Thyroid gland (tissue), 4 donors: Measurements from ENCODE around the gene ADTRP. TPM values are rescaled to one million over a fixed set of nuclear protein-coding genes. Genes with fewer than 3 reads are reported as not detected.

Experiments
- DNase-seq, 2 donors: peaks; one replicate each; pipeline ENCODE4 v3.0.0-alpha.2; 2019
- H3K27ac ChIP-seq, 3 donors: fragments of 200-600 bp; sonication (generic); 1 replicate in 2 of 3; 2 replicates in 1 of 3; pipeline ENCODE4 v1.5.1; 2016 to 2019; ENCODE audit warnings: mild to moderate bottlenecking in 1 of 3, moderate library complexity in 1 of 3
- H3K27me3 ChIP-seq: fragments of 200-600 bp; sonication (generic); one replicate; pipeline ENCODE4 v1.5.1; 2019
- H3K36me3 ChIP-seq, 2 donors: fragments of 200-600 bp; sonication (generic); one replicate each; pipeline ENCODE4 v1.5.1; 2016 to 2019
- H3K4me1 ChIP-seq, 2 donors: fragments of 200-600 bp; sonication (generic); one replicate each; pipeline ENCODE4 v1.5.1; 2017 to 2019
- H3K4me3 ChIP-seq, 3 donors: fragments of 200-600 bp; sonication (generic); replicated peaks in 1 of 3; 1 replicate in 2 of 3; 2 replicates in 1 of 3; pipeline ENCODE4 v1.5.1; 2016; ENCODE audit warnings: mild to moderate bottlenecking in 1 of 3
- H3K9me3 ChIP-seq: fragments of 200-600 bp; sonication (generic); one replicate; pipeline ENCODE4 v1.5.1; 2017
- POLR2A ChIP-seq, 2 donors: fragments of 450-650 bp; IDR thresholded peaks; one replicate each; pipeline ENCODE4 v1.6.1; 2017; ENCODE audit warnings: antibody characterized with exemption in 2 of 2, mild to moderate bottlenecking in 2 of 2, moderate library complexity in 1 of 2
- WGBS, 2 donors: methylation state at CpG; one replicate each; pipeline ENCODE4 v1.1.5; 2017; 5-methylcytosine and 5-hydroxymethylcytosine counted together
- intact Hi-C: fragments of 100-400 bp; cut with DNase I; formaldehyde crosslinking; loops from one replicate; pipeline ENCODE4 v1.15.1; 2023
- total RNA-seq, 4 donors: library from RNA; depleted of rRNA; stranded (reverse); fragments of >200 nt; gene quantifications; one replicate each; pipeline ENCODE4 v1.2.3, GENCODE V29; 2016
- TF ChIP-seq, protein P1 (sequence below), 6 experiments: fragments of 200-600 bp in 3 of 6; fragments of 450-650 bp in 3 of 6; sonication (generic) in 3 of 6; IDR thresholded peaks; one replicate each; pipeline ENCODE4 v1.5.1; 2016 to 2019; ENCODE audit warnings: antibody characterized with exemption in 6 of 6, mild to moderate bottlenecking in 2 of 6, inconsistent platforms in 1 of 6, moderate library complexity in 1 of 6

The ADTRP gene, protein sequence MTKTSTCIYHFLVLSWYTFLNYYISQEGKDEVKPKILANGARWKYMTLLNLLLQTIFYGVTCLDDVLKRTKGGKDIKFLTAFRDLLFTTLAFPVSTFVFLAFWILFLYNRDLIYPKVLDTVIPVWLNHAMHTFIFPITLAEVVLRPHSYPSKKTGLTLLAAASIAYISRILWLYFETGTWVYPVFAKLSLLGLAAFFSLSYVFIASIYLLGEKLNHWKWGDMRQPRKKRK
- total RNA-seq: 1 to 10 TPM in 1 of 4 donors, under 1 TPM in 1, not detected in 2; 0.40 to 3.5 TPM

DNA sequence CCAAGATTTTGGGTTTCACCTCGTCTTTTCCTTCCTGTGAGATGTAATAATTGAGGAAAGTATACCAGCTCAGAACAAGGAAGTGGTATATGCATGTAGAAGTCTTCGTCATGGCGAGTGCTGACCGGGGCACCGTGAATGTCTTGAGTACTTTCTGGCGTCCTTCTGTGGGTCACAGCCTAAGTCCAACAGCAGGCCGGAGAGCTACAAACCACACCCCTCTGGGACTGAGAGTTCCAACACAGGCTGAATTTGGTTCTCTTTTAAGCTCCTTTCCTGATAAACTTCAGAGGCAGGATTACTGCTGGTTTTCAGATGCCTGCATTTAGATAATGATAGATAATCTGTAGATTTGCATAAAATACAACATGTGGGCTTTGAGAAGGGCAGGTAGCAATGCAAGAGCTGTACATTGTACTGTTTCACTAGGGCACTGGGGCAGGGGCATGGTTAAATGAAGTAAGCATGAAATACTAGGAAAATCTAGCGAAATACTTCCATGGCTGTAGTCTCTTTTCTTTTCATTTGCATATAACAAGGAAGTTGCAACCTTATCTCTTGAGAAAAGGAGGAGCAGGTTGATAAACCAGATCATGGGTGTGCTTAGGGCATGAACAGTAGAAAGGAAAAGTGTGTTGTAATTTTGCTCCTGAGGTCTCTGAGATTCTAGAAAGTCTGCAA is at the start of gene ADTRP:
Gene ADTRP, minus strand, starts transcription at position 156 of the 681 bp plus-strand sequence. Its CDS starts 44 bp downstream, at position 112.
- WGBS, 2 donors: 65 to 82% methylated on average over 8 of the region's 8 CpGs
- no peaks in the 10 kb centered on the region for H3K27me3 ChIP-seq
- intact Hi-C loops: no loop called here
- no peaks in the 10 kb centered on the region for H3K9me3 ChIP-seq
- H3K4me3 ChIP-seq: no peak within 1 kb of the TSS
- H3K36me3 ChIP-seq: no peaks in the 10 kb centered on the region
- no peak within 1 kb of the TSS for H3K27ac ChIP-seq
- H3K4me1 ChIP-seq: no peaks in the 10 kb centered on the region
- TF ChIP-seq, protein P1, sequence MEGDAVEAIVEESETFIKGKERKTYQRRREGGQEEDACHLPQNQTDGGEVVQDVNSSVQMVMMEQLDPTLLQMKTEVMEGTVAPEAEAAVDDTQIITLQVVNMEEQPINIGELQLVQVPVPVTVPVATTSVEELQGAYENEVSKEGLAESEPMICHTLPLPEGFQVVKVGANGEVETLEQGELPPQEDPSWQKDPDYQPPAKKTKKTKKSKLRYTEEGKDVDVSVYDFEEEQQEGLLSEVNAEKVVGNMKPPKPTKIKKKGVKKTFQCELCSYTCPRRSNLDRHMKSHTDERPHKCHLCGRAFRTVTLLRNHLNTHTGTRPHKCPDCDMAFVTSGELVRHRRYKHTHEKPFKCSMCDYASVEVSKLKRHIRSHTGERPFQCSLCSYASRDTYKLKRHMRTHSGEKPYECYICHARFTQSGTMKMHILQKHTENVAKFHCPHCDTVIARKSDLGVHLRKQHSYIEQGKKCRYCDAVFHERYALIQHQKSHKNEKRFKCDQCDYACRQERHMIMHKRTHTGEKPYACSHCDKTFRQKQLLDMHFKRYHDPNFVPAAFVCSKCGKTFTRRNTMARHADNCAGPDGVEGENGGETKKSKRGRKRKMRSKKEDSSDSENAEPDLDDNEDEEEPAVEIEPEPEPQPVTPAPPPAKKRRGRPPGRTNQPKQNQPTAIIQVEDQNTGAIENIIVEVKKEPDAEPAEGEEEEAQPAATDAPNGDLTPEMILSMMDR (IDR thresholded peaks at IDR 0.05): no peak
- no peak for TF ChIP-seq POLR2A (IDR thresholded peaks at IDR 0.05)
- DNase-seq: no peak

DNA sequence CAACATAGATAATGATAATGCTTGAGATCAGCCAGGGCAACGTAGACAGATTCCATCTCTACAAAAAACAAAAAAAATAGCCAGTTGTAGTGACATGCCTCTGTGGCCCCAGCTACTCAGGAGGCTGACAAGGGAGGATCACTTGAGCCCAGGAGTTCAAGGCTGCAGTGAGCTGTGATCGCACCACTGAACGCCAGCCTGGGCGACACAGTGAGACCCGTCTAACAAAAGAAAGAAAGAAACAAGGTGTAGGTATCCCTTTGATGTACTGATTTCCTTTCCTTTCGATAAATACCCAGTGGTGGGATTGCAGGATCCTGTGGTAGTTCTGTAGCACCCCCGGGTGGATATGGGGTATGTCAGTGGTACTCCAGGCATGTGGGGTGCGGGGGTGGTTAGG is 48.2 kb upstream of the ADTRP start:
- no peak for TF ChIP-seq POLR2A (IDR thresholded peaks at IDR 0.05)
- TF ChIP-seq, protein P1 (IDR thresholded peaks at IDR 0.05): no peak
- intact Hi-C loops: no loop called here
- H3K9me3 ChIP-seq: no peaks in the 10 kb centered on the region
- no peaks in the 10 kb centered on the region for H3K36me3 ChIP-seq
- H3K4me1 ChIP-seq: no peaks in the 10 kb centered on the region
- no peak overlapping the region for H3K4me3 ChIP-seq
- DNase-seq: no peak
- 87 to 94% methylated on average over 8 of the region's 8 CpGs for WGBS, 2 donors
- H3K27me3 ChIP-seq: no peaks in the 10 kb centered on the region
- H3K27ac ChIP-seq: no peak overlapping the region

DNA sequence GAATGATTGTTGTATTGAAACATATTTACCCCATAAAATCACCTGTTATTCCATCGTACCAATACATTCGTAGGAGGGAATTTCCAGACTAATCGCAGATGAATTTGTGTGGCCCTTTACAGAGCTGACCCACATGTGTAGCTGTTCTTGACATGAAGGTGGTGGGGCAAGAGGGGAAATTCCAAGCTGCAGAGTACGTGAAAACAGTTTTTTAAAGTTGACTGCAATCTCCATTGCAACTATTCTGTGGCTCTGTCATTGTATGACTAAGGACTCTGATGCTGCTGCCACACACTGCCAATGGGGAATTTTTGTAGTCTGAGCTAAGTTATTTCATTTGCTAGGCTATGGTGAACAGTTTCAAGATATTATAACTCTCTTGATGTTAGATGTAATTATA is 46.4 kb upstream of the ADTRP start:
- H3K9me3 ChIP-seq: no peaks in the 10 kb centered on the region
- TF ChIP-seq POLR2A (IDR thresholded peaks at IDR 0.05): no peak
- TF ChIP-seq, protein P1 (IDR thresholded peaks at IDR 0.05): no peak
- H3K36me3 ChIP-seq: no peaks in the 10 kb centered on the region
- H3K27me3 ChIP-seq: no peaks in the 10 kb centered on the region
- 71 to 84% methylated on average over 4 of the region's 4 CpGs for WGBS, 2 donors
- H3K4me3 ChIP-seq: no peak overlapping the region
- no peak overlapping the region for H3K27ac ChIP-seq
- DNase-seq: no peak
- intact Hi-C loops: no loop called here
- no peaks in the 10 kb centered on the region for H3K4me1 ChIP-seq

DNA sequence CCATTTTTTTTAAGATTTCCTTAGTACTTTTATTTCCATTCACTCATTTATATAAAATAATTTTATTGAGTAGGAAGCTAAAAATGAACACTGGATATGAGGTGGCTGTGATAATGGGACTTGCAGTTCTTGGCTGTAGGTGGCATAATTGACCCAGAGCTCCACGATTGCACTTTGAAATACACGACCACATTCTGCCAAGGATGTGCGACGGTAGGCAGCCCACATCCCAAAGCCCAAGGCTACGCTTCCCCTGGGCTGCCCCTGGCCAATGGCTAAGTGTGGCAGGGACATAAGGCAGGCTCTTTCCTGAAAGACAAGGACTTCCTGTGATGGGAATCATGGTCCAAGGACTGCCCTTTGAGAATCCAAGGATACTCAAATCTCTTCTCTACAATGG is 43.7 kb upstream of the ADTRP start:
- DNase-seq: no peak
- no peak overlapping the region for H3K4me3 ChIP-seq
- no peaks in the 10 kb centered on the region for H3K36me3 ChIP-seq
- TF ChIP-seq POLR2A (IDR thresholded peaks at IDR 0.05): no peak
- TF ChIP-seq, protein P1 (IDR thresholded peaks at IDR 0.05): no peak
- no peak overlapping the region for H3K27ac ChIP-seq
- H3K4me1 ChIP-seq: no peaks in the 10 kb centered on the region
- intact Hi-C loops: no loop called here
- 47 to 55% methylated on average over 5 of the region's 5 CpGs for WGBS, 2 donors
- H3K9me3 ChIP-seq: no peaks in the 10 kb centered on the region
- no peaks in the 10 kb centered on the region for H3K27me3 ChIP-seq

DNA sequence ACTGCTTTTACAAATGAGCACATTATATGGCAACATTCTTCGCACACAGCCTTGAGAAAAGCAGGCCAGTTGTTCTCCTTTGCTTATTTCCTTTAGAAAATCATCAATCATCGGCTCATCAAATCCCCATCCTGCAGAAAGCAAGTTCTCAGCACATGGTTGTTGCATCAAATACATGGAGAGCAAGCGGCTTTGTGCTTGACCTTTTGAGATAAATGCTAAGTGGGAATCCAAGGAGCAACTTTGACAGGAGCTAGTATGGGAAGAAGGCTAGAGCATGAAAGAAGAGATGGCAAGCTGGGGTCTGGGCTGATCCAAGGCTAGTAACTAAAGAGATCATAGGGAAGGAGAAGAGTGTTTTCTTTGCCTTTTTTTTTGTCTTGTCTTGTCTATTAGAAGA is 43.2 kb upstream of the ADTRP start:
- Histone ChIP-seq H3K27me3 (no peaks in the 10 kb centered on the region), H3K4me1 (no peaks in the 10 kb centered on the region), H3K4me3 (no peak overlapping the region), H3K27ac (no peak overlapping the region), H3K9me3 (no peaks in the 10 kb centered on the region), H3K36me3 (no peaks in the 10 kb centered on the region)
- TF ChIP-seq, protein P1 (IDR thresholded peaks at IDR 0.05): no peak
- no peak for TF ChIP-seq POLR2A (IDR thresholded peaks at IDR 0.05)
- intact Hi-C loops: no loop called here
- WGBS, 2 donors: 94 to 97% methylated on average over 3 of the region's 3 CpGs
- DNase-seq: no peak
